GM18520 (cell line): ENCODE data around the gene KCNK5.

Experiments used
- ATAC-seq: cut with Tn5 transposase; IDR thresholded peaks from one replicate; pipeline ENCODE4 v1.9.1; 2021; ENCODE audit not compliant: unreplicated experiment

Gene KCNK5, protein sequence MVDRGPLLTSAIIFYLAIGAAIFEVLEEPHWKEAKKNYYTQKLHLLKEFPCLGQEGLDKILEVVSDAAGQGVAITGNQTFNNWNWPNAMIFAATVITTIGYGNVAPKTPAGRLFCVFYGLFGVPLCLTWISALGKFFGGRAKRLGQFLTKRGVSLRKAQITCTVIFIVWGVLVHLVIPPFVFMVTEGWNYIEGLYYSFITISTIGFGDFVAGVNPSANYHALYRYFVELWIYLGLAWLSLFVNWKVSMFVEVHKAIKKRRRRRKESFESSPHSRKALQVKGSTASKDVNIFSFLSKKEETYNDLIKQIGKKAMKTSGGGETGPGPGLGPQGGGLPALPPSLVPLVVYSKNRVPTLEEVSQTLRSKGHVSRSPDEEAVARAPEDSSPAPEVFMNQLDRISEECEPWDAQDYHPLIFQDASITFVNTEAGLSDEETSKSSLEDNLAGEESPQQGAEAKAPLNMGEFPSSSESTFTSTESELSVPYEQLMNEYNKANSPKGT

DNA sequence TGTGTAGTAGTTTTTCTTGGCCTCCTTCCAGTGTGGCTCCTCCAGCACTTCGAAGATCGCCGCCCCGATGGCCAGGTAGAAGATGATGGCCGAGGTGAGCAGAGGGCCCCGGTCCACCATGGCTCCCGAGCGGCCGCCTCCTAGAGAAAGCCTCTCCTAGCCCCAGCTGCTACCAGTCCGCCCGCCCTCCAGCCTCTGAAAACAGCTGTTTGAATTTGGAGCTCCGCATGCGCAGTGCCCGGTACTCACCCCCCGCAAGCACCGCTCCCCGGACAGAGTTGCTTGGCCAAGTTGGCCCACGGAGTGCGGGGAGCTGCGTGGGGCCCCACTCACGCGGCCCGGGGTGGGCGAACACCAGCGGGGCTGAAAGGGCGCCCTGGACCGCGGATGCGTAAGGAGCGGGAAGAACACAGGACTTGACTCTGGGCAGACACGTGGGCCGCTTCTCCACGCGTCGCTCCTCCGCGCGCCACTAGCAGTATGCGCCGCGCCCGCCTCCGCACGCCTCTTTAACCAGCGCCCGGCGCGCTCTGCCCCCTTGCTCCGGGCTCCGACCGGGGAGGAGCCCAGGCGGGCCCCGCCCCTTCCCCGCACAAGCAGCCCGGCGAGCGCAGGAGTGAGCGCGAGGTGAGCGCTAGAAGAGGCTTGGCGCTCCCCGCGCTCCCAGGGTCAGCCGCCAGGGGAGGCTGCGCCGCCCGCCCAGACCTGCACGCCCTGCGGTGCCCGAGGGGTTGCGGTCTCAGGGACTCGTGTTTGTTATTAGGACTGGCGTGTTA lies at the start of gene KCNK5:
KCNK5 (minus strand) TSS at position 484 of the 776 bp plus-strand sequence; CDS start at position 120, 364 bp downstream.
- ATAC-seq, result peak; percentile 61

DNA sequence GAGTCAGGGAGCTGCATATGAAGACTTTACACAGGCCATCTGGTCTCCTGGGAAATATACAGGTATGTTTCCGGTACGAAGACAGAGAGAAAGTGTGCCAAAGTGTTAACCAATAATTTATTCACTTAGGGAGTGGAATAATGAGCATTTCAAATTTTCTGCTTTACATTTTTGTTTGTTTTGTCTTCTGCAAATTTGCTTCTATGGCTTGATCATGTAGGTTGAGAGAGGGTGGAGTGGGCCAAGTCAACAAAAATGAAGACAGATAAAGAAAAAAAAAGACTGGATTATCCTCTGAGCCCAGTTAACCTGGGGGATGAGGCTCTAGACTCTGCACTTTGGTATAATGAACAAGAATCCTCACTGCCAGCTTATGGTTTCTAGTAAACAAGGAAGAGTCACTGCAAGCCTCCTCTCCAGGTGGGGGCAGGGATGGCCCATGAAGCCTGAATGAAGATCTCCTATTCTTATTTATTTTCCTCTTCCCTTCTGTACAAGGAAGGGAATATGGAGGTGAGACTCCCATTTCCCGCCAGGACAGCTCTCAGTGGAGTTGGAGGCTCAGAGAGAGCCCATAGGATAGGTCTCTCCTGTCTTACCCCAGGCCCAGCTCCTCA lies 47.2 kb upstream of the KCNK5 start:
- no peak for ATAC-seq

DNA sequence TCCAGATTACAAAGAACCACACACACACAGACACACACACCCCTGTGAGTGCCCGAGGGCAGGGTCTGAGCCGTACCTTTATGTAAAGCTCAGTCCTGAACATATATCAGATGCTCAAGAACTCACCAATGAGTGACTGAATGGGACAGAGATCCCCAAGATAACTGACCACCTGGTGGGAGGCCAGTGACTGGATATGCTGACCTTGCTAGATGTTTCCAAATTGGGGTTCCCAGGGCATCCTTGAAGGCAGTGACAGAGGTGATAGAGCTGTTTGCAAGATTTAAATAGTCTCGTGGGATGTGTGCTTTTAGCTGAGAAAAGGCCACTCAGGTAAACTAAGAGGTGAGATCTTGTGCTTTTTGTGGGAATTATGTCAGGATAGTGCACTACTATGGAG lies 45.6 kb upstream of the KCNK5 start:
- ATAC-seq, result no peak

DNA sequence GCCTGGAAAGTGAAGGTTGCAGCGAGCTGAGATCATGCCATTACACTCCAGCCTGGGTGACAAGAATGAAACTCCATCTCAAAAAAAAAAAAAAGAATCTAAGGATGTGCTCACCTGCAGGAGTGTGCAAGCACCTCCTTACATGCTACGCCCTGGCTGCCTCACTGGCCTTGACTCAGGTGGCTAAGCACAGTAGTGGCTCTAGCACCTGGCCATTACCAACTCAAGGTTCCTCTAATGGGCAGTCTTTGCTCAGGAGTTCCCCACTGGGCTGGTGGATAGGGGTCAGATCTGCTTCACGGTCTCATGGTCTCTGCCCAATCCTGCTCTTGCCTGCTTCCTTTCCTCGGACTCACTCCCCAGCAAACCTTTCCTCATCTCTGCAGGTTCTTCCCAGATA lies 45.2 kb upstream of the KCNK5 start:
- no peak for ATAC-seq

DNA sequence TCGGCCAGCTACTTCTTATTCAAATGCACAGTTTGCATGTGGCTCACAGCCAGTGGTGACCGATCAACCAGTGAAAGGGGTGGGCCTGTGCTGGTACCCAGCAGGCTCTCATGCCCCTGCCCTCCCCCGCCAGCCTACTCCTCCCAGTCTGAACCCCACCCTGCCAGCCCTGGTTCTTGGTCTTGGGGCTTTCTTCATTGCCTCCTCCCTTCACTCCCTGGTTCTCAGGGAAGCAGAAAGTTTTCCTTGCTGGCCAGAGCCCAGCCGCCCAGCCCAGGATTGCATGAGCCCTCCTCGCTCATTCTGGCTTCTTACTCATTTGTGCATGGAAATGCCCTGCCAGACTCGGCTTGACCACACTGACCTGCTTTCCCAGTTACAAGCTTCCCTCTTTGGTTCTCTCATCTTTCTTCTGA lies 44.1 kb upstream of the KCNK5 start:
- ATAC-seq, result no peak

DNA sequence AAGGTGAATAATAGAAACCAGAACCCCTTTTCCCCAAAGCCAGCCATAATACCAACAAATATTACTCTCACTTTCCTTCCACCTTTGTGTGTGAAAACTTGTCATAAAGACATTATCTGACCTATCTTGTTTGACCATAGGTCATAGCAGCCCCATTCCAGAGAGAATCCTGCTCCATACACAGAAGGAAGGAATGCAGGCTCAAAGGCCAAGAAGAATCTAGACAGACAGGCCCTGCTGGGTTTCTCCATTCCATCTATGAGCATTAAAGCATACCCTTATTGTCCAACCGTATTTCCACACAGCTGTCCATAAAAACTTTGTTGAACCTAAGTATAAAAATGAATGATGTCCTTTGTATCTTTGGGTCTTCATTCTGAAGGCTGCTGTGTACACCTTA lies 40.7 kb upstream of the KCNK5 start:
- no peak for ATAC-seq

DNA sequence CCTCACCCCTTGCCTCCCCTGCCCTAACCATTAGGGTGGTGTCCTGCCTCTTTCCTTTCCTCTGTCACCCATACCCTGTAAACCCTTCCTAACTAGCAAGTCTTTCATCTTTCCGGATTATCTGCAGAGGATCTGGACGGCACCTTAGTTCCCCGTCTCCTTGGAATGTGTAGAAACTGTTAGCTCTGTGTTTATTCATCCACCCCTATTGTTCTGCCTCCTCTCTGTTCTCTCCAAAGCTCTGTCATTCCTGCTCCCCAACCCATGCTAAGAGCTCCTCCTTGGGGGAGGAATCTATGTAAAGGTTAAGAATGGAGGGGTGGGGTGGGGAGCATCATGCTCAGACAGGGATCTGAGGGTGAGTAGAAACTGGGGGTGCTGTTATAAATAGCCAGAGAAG lies 39.4 kb upstream of the KCNK5 start:
- ATAC-seq, result no peak

DNA sequence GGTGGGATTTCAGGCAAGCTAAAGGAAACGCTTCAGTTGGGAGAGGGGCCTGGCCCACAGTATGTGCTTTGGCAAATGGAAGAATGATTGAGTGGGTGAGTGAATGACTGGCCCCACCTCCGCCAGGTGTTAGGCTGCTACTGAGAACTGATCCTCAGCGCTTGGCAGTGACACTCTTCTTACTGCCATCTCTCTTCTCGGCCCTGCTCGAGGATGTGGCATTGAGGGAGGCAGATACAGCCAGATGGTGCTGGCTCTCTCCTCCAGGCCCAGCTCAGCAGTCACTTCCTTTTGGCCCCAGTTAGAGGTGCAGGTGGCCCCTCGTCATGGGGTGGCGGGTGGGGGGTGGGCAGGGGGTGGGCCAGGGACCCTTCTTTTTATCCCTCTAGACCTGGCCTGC lies 38.9 kb upstream of the KCNK5 start:
- no peak for ATAC-seq

DNA sequence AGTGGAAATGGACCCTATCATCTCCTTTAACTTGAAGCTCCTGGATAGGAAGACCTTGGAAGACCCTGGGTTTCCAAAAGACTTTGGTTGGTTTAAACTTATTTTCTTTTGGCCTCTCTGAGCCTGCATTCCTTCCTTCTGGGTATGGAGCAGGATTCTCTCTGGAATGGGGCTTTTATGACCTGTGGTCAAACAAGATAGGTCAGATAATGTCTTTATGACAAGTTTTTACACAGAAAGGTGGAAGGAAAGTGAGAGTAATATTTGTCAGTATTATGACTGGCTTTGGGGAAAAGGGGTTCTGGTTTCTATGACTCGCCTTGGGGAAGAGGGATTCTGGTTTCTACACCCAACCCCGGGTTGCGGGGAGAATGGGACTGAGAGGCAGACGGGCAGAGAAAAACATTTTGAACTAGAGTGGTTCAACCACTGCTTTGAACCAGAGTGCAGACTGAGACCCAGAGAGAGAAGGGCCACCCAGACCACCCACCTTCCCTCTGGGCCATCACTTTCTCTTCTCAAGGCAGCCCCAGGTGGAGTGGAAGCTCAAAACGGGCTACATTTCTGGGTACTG lies 37.6 kb upstream of the KCNK5 start:
- ATAC-seq, result no peak

DNA sequence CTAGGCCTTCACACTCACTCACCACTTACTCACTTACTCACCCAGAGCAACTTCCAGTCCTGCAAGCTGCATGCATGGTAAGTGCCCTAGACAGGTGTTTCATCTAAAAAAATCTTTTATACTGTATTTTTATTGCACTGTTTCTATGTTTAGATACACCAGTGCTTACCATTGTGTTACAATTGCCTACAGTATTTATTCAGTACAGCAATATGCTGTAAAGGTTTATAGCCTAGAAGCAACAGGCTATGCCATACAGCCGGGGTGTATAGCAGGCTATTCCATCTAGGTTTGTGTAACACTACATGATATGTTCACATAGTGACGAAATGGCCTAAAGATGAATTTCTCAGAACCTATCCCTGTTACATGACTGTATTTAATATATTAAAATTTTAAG lies 37.1 kb upstream of the KCNK5 start:
- ATAC-seq, result no peak

DNA sequence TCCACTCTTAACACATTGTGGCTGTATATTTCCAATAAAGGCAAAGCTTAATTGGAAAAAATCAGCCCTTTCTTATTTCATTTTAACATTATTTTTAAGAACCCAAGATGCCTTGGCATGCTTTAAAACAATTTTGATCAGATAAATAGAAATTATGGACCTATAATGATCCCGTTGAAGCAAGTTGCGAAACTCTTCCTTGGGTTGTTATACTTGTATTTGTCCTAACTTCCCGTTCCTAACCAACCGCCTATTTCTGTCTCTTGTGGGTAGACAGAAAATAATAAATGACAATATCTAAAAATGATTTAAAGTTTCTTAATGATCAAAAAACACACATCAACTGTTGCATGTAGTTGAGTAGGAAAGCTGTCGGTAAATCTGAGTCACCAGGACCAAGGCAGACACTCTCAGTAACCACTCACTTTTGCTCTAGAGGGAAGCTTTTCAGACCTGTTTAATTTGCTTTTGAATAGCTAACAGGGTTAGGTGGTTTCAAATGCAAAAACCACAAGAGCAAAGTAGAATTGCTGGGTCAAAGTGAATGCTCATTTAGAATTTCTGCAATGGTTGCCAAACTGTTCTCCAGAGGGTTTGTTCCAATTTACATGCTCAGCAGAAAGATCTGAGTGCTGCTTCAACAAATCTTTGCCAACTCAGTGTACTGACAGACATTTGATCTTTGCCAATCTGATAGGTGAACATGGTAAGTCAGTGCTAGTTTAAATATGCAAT lies 34.2 kb upstream of the KCNK5 start:
- ATAC-seq, result no peak

DNA sequence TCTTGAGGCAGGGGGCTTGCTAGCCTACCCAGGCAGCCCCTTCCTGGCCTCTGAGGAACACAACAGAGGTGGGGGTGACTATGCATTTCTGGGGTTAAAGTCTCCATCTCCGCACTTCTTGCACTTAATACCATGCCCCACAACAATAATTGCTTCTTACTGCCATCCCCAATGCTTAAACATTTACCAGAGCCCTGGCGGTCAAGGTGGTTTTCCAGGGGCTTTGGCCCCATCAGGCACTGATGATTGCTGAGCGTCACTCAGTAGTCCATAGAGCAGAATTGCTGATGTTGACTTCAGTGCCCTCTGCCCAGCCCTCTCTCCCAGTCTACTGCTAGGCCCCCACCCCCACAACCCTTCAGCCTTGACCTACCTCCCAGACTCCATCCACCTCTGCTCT lies 32.5 kb upstream of the KCNK5 start:
- ATAC-seq, result no peak

DNA sequence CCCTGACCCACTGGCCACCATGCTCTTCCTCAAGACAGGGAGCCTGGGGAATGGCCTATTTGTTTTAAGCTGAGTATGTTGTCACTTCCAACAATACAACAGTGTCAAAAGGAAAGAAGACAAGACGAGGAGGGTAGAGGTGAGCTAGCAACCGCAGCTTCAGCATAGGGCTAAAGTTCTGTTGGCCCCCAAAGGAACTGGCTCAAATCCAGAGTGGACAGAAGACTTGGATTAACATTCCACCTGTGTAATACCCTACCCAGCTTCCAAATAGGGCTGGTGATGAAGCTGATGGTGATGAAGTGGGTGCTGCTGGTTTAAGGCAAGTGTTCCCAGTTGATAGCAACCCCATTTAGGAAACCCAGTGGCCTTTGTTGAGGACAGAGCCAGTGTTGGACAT lies 31.7 kb upstream of the KCNK5 start:
- ATAC-seq, result no peak

DNA sequence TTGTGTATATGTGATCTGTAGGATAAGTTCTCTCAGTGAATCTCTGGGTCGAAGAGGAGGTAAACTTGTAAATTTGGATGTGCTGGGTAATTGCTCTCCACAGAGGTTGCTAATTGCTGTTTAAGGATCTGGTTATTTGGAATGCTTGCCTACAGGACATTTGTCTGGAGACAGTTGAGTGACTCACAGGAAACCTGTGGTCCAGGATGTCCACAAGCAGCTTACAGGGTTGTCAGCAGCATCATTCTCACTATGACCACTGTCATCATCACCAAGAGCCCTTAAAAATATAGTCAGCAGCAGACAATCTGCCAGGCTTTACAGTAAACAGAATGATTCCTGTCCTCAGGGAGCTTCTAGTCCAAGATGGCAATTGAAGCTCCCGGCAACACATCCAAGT lies 31.2 kb upstream of the KCNK5 start:
- ATAC-seq, result no peak

DNA sequence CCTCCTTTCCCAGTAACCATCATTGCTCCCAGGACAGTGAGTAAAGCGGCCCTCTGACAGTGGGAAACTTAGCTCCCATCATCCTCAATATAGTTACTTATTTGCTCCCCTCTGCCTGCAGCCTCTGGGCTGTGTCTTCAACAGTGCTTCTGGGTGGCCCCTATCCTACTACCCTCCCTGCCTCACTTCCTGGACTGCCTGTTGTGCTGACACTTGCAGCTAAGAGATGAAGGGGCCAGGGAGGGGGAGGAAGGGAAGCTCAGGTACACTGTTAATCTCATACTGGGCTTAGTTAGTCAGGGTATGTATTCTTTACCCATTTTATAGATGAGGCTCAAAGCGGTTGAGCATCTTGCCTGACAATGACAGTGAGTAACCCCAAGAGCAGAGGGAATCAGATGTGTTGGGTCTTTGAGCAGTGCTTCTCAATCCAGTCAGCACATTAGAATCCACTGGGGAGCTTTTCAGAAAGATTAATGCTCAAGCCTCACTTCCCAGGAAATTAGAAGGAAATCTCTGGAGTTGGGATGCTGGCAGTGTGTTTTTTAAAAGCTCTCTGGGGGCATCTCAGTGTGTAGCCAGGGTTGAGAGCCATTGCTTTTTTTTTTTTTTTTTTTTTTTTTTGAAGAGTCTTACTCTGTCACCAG lies 27.1 kb upstream of the KCNK5 start:
- no peak for ATAC-seq

DNA sequence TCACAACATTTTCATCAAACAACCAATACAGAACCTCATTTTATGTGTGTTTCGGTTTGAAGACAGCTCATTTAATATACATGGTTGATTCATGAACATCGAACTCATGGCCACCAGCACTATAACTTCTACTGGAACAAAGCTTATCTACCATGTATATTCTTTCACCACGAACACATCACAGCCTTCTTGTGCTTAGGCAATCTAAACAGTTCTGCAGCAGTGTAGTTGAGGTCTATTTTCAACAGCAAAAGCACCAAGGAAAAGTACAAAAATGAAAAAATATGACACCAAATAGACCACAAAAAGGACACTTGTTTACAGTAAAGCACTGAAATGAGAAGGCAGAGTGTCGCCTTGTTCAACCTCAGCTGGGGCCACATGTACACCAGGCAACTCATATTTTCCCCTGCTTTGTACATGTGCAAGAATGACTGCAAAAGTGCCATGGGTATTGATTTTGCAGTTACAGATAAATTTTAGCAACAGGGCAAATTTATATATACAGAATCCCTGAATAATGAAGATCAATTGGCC lies 25.8 kb upstream of the KCNK5 start:
- ATAC-seq, result no peak

DNA sequence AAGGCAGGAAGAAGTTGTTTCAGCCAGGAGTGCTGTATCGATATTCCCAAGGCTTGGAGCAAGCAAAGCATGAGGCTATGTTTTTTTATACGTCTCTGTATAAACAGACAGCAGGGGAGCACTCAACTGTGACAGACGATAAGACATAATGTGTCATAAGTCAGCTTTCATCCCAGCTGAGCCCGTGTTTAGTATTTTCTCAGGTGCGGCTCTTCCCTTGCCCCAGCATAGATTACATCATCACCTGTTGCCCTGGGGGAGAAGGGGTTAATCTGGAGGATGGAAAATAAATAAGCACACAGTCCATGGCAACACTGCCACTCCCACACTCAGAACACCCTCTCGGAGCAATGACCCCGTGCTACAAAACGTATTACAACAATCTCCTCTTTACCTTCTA lies 22.1 kb upstream of the KCNK5 start:
- ATAC-seq, result no peak

DNA sequence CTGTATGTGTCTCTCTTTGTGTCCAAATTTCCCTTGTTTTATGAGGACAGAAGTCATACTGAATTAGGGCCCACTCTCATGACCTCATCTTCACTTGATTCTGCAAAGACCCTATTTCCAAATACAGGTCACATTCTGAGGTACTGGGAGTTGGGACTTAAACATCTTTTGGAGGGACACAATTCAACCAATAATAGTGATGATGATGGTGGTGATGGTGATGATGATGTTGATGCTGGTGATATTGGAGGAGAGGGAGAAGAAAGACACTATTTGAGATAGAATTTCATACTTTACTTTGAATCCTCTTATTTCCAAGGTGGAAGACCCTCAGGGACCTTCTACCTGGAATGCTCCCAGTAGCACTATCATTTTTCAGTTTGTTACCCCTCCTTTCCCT lies 21.2 kb upstream of the KCNK5 start:
- ATAC-seq, result no peak

DNA sequence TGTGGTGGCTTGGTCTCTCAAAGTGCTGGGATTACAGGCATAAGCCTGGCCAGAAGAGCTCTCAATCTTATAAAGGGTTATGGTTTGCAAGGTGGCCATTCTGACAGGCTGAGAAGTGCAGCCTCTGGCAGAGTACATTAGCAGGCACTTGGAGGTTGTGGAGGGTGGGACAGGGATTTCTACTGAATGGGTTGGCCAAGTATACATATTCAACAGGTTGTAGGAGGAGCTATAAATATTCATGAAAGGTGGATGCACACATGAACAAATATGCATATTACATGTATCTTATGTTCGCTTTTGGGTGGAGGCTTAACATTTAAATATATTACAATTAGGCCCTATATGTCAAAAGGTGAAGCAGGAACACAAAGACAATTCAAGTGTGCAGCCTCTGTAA lies 20.0 kb upstream of the KCNK5 start:
- ATAC-seq, result no peak

DNA sequence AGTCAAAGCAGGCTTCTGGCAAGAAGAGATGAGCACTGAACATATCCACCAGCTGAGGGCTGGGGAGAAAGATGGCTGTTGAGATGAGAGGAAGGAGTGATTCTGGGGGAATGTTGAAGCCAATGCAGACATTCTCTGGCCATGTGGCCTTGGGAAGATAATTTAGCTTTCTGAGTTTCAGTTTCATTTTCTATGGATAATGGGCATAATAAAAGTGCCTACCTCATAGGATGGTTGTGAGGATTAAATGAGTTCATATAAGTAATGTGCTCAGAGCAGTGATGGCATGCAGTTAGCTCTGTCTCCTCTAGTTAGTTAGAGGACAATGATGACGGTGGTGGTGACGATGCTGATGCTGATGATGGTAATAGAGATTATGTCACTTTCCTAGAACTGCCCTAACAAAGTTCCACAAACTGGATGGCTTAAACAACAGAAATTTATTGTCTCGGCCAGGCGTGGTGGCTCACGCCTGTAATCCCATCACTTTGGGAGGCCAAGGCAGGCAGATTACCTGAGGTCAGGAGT lies 18.5 kb upstream of the KCNK5 start:
- ATAC-seq, result no peak
